Measurements from ENCODE around the gene FCGR1A. TPM values are rescaled to one million over a fixed set of nuclear protein-coding genes. Genes with fewer than 3 reads are reported as not detected.
"Not testable (repeated sequence)": the region's sequence is repeated elsewhere in the genome, so short reads cannot be mapped to it uniquely, and the experiment has no call there.

FCGR1A gene
- total and polyA plus RNA-seq, 5 donors: 1.9 to 5.0 (median 2.5) TPM

GRCh38 chr1:149810697-149811405 is 28.4 kb downstream of the FCGR1A start:
- intact Hi-C loops (cut with DNase I); H3K4me3 ChIP-seq (ENCODE audit: low read length); H3K27ac ChIP-seq (ENCODE audit: low read length); ATAC-seq; H3K9me3 ChIP-seq (ENCODE audit: control insufficient read depth, low read length); H3K27me3 ChIP-seq (ENCODE audit: control insufficient read depth, insufficient read depth); H3K4me1 ChIP-seq (ENCODE audit: control insufficient read depth, insufficient read depth, low read length): not testable (repeated sequence)
- peak in 1 of 3 donors; percentile 10 for DNase-seq
- 61% methylated on average over 7 of the region's 7 CpGs for WGBS

GRCh38 chr1:149811514-149811889 is 29.0 kb downstream of the FCGR1A start:
- WGBS: 10% methylated on average over 12 of the region's 14 CpGs
- ATAC-seq (peak; percentile 14 to 31), DNase-seq (peak in 1 of 3 donors; percentile 24)
- intact Hi-C loops (cut with DNase I); H3K4me1 ChIP-seq (ENCODE audit: control insufficient read depth, insufficient read depth, low read length); H3K9me3 ChIP-seq (ENCODE audit: control insufficient read depth, low read length); H3K27ac ChIP-seq (ENCODE audit: low read length); H3K27me3 ChIP-seq (ENCODE audit: control insufficient read depth, insufficient read depth); H3K4me3 ChIP-seq (ENCODE audit: low read length): not testable (repeated sequence)

DNA sequence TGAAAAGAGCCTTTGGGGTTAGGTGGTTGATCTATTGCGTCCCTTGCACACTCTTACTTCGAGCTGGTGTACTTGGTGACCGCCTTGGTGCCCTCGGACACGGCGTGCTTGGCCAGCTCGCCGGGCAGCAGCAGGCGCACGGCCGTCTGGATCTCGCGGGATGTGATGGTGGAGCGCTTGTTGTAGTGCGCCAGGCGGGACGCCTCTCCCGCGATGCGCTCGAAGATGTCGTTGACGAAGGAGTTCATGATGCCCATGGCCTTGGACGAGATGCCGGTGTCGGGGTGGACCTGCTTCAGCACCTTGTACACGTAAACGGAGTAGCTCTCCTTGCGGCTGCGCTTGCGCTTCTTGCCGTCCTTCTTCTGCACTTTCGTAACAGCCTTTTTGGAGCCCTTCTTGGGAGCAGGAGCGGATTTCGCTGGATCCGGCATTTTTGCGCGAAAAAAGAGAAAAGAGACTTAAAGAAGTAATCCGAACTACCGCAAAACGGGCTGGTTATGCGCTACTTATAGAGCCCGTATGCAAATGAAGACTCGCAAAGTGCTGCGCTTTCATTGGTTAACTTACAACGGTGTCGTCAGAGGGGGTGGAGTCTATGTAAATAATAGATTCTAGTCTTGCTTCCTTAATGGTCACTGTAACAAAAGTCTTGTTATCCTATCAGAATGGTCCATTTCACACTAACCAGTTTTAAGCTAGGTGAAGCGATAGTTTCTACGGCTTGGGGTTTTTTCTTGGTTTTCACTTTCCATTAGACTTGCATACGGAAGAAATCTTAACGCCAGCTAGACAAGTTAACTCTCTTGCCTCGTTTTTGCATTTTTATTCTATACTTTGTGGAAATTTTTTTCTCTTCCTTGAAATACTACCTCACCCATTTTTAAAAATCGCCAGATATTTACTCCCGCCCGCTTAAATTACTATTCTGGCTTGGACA is 29.7 kb downstream of the FCGR1A start:
- 2% methylated on average over 45 of the region's 55 CpGs for WGBS
- intact Hi-C loops (cut with DNase I); H3K27me3 ChIP-seq (ENCODE audit: control insufficient read depth, insufficient read depth); H3K4me1 ChIP-seq (ENCODE audit: control insufficient read depth, insufficient read depth, low read length); H3K9me3 ChIP-seq (ENCODE audit: control insufficient read depth, low read length): not testable (repeated sequence)
- Histone ChIP-seq H3K27ac (ENCODE audit: low read length) (peak overlapping the region; percentile 96), H3K4me3 (ENCODE audit: low read length) (peak overlapping the region; percentile 49)
- ATAC-seq (peak; percentile 97), DNase-seq (peak; percentile 70 to 81 (median 73))

GRCh38 chr1:149812893-149813801 is 30.7 kb downstream of the FCGR1A start:
- Histone ChIP-seq H3K27ac (ENCODE audit: low read length) (peak overlapping the region; percentile 88), H3K4me3 (ENCODE audit: low read length) (peak overlapping the region; percentile 26)
- under 1% methylated on average over 44 of the region's 62 CpGs for WGBS
- H3K4me1 ChIP-seq (ENCODE audit: control insufficient read depth, insufficient read depth, low read length); intact Hi-C loops (cut with DNase I); H3K27me3 ChIP-seq (ENCODE audit: control insufficient read depth, insufficient read depth); H3K9me3 ChIP-seq (ENCODE audit: control insufficient read depth, low read length): not testable (repeated sequence)
- DNase-seq: peak; percentile 29 to 75 (median 69)
- peak; percentile 80 for ATAC-seq

DNA sequence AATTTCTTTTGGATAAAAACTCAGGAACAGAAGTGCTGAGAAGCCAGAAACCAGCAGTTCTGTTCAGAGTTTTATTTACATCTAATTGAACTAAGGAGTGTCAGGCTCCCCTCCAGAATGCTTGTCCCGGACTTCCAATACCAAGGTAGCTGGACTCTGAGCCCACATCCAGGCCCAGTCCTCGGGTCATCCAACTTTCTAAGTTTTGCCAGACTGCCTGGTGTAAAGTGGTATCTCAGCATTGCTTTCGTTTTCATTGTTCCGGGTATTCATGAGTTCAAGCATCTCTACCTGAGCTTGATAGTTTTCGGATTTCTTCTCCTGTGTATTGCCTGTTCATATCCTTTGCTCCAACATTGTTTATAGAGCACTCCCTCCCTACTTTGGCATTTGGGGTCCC is 37.9 kb downstream of the FCGR1A start:
- intact Hi-C loops (cut with DNase I); H3K4me1 ChIP-seq (ENCODE audit: control insufficient read depth, insufficient read depth, low read length); ATAC-seq; H3K27me3 ChIP-seq (ENCODE audit: control insufficient read depth, insufficient read depth); DNase-seq; H3K9me3 ChIP-seq (ENCODE audit: control insufficient read depth, low read length); H3K27ac ChIP-seq (ENCODE audit: low read length); H3K4me3 ChIP-seq (ENCODE audit: low read length): not testable (repeated sequence)
- 91% methylated on average over 4 of the region's 5 CpGs for WGBS

- H3K4me3 ChIP-seq (ENCODE audit: low read length); H3K4me1 ChIP-seq (ENCODE audit: control insufficient read depth, insufficient read depth, low read length); H3K9me3 ChIP-seq (ENCODE audit: control insufficient read depth, low read length); DNase-seq; intact Hi-C loops (cut with DNase I); H3K27ac ChIP-seq (ENCODE audit: low read length); H3K27me3 ChIP-seq (ENCODE audit: control insufficient read depth, insufficient read depth): not testable (repeated sequence)
- no CpG with 5 or more reads among the region's 2 CpGs for WGBS
- peak; percentile 40 to 60 for ATAC-seq
Observed at GRCh38 chr1:149826555-149826954, 44.1 kb downstream of the FCGR1A start.

DNA sequence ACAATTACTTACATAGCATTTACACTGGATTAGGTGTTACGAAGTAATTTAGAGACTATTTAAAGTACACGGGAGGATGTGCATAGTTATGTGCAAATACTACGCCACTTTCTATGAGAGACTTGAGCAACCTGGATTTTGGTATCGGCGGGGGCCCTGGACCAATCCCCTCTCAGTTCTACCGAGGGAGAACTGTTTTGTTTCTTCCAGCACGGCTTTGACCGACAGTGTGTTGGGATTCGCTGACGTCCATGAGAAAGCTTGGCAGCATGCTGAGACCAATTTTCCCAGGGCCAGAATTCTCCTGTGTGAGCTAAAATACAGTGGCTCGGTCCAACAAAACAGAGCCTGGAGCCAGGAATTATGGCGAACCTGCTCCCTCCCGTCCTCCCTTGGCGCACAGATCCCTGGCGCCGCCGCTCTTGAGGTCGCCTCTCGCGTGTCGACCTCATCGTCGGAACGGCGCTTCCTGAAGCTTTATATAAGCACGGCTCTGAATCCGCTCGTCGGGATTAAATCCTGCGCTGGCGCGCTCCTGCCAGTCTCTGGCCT is 49.3 kb downstream of the FCGR1A start:
- no CpG with 5 or more reads among the region's 32 CpGs for WGBS
- ATAC-seq: peak; percentile 65
- H3K9me3 ChIP-seq (ENCODE audit: control insufficient read depth, low read length); DNase-seq; H3K27ac ChIP-seq (ENCODE audit: low read length); H3K4me1 ChIP-seq (ENCODE audit: control insufficient read depth, insufficient read depth, low read length); H3K4me3 ChIP-seq (ENCODE audit: low read length); intact Hi-C loops (cut with DNase I); H3K27me3 ChIP-seq (ENCODE audit: control insufficient read depth, insufficient read depth): not testable (repeated sequence)

GRCh38 chr1:149832316-149833126 is 50.0 kb downstream of the FCGR1A start:
- DNase-seq; intact Hi-C loops (cut with DNase I); H3K27ac ChIP-seq (ENCODE audit: low read length); H3K27me3 ChIP-seq (ENCODE audit: control insufficient read depth, insufficient read depth); H3K9me3 ChIP-seq (ENCODE audit: control insufficient read depth, low read length); H3K4me1 ChIP-seq (ENCODE audit: control insufficient read depth, insufficient read depth, low read length); H3K4me3 ChIP-seq (ENCODE audit: low read length): not testable (repeated sequence)
- no CpG with 5 or more reads among the region's 55 CpGs for WGBS
- ATAC-seq: peak; percentile 93

- peak in 1 of 2 donors; percentile 2 for ATAC-seq
- DNase-seq; H3K9me3 ChIP-seq (ENCODE audit: control insufficient read depth, low read length); H3K4me3 ChIP-seq (ENCODE audit: low read length); H3K27ac ChIP-seq (ENCODE audit: low read length); H3K27me3 ChIP-seq (ENCODE audit: control insufficient read depth, insufficient read depth); H3K4me1 ChIP-seq (ENCODE audit: control insufficient read depth, insufficient read depth, low read length); intact Hi-C loops (cut with DNase I): not testable (repeated sequence)
- no CpG with 5 or more reads among the region's 15 CpGs for WGBS
Observed at GRCh38 chr1:149833144-149833543, 50.6 kb downstream of the FCGR1A start.

DNA sequence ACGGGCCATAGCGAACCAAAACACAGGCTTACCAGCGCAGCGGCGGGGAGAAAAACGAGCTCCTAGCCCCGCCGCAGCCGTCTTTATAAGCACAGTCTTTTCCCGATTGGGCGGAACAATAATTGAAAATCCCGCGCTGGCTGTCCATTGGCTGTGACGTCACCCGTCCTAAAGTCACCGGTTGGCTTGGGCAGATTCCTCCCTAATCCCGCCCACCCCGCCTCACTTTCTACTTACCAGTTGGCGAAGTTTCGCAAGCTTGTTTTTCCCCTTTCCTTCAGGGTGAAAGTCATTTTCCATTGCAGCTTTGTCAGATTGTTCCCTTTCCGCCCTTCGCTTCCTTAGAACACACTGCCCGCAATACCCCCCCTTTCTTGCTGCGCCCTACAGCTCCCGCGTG is 58.7 kb downstream of the FCGR1A start:
- peak; percentile 71 to 73 for ATAC-seq
- H3K27ac ChIP-seq (ENCODE audit: low read length); H3K4me3 ChIP-seq (ENCODE audit: low read length); H3K9me3 ChIP-seq (ENCODE audit: control insufficient read depth, low read length); H3K27me3 ChIP-seq (ENCODE audit: control insufficient read depth, insufficient read depth); H3K4me1 ChIP-seq (ENCODE audit: control insufficient read depth, insufficient read depth, low read length); intact Hi-C loops (cut with DNase I); DNase-seq: not testable (repeated sequence)
- no CpG with 5 or more reads among the region's 26 CpGs for WGBS

All from right cardiac atrium (tissue), 5 donors.